Natural killer cell (primary cell): ENCODE results near the gene ACTN3. TPM values are rescaled to one million over a fixed set of nuclear protein-coding genes. Genes with fewer than 3 reads are reported as not detected.
A peak's percentile ranks its signal among the peaks of the same experiment; 100 is the strongest.
"Not testable (repeated sequence)": the region's sequence is repeated elsewhere in the genome, so short reads cannot be mapped to it uniquely, and the experiment has no call there.

Experiments used
- ATAC-seq, 3 donors: fragments of 150-1000 bp in 2 of 3; fragments of 200-7000 bp in 1 of 3; cut with Tn5 transposase; 1 replicate in 1 of 3; 2 replicates in 2 of 3; pipeline ENCODE4 v1.10.0; 2021; ENCODE audit warnings: mild to moderate bottlenecking in 2 of 3, moderate library complexity in 2 of 3
- DNase-seq, 2 donors: peaks; one replicate each; pipeline versions ENCODE4 v3.0.0 to v3.0.0-alpha.2; 2013 to 2021; ENCODE audit warnings: mixed read lengths in 1 of 2
- H3K27ac ChIP-seq: one replicate; pipeline ENCODE4 v1.5.1; 2013; ENCODE audit warnings: mild to moderate bottlenecking, low read length
- H3K27me3 ChIP-seq: one replicate; pipeline ENCODE4 v1.6.1; 2013; ENCODE audit warnings: low read length; ENCODE audit not compliant: control insufficient read depth, insufficient read depth
- H3K36me3 ChIP-seq: one replicate; pipeline ENCODE4 v1.6.1; 2013; ENCODE audit warnings: low read length; ENCODE audit not compliant: control insufficient read depth, insufficient read depth
- H3K4me1 ChIP-seq: one replicate; pipeline ENCODE4 v1.6.1; 2013; ENCODE audit warnings: low read length; ENCODE audit not compliant: control insufficient read depth, insufficient read depth
- H3K4me3 ChIP-seq: one replicate; pipeline ENCODE4 v1.5.1; 2013; ENCODE audit warnings: low read length
- H3K9me3 ChIP-seq: one replicate; pipeline ENCODE4 v1.6.1; 2013; ENCODE audit warnings: low read length; ENCODE audit not compliant: control insufficient read depth, insufficient read depth
- H3K27ac Mint-ChIP-seq, 2 donors: one replicate each; pipeline ENCODE4 v1.8.0; 2022; ENCODE audit warnings: mild to moderate bottlenecking in 2 of 2, mixed read lengths in 2 of 2, moderate library complexity in 1 of 2
- H3K27me3 Mint-ChIP-seq, 2 donors: one replicate each; pipeline ENCODE4 v1.8.0; 2022; ENCODE audit warnings: low read depth in 2 of 2, mixed read lengths in 2 of 2
- H3K36me3 Mint-ChIP-seq: one replicate; pipeline ENCODE4 v1.8.0; 2022; ENCODE audit warnings: mixed read lengths
- H3K4me1 Mint-ChIP-seq, 2 donors: one replicate each; pipeline ENCODE4 v1.8.0; 2022; ENCODE audit warnings: mixed read lengths in 2 of 2
- H3K4me3 Mint-ChIP-seq: one replicate; pipeline ENCODE4 v1.8.0; 2022; ENCODE audit warnings: mild to moderate bottlenecking, moderate library complexity, mixed read lengths
- H3K9me3 Mint-ChIP-seq, 2 donors: one replicate each; pipeline ENCODE4 v1.8.0; 2022; ENCODE audit warnings: mixed read lengths in 2 of 2
- CTCF ChIP-seq: fragments of 200-600 bp; IDR thresholded peaks from one replicate; pipeline ENCODE4 v1.8.0; 2022; ENCODE audit warnings: antibody characterized with exemption
- WGBS: methylation state at CpG from one replicate; pipeline ENCODE4 v1.1.7; 2013; ENCODE audit warnings: missing lambda C conversion rate; ENCODE audit not compliant: insufficient coverage; 5-methylcytosine and 5-hydroxymethylcytosine counted together
- intact Hi-C: fragments of 100-400 bp; cut with micrococcal nuclease; formaldehyde crosslinking; loops from one replicate; pipeline ENCODE4 v1.14.2; 2022
- total RNA-seq, 4 donors: library from RNA; stranded (reverse); fragments of 120-200 nt in 1 of 4; gene quantifications; one replicate each; pipeline versions ENCODE4 v1.2.3 to v1.2.4, GENCODE V29; 2013 to 2022

Gene ACTN3
- total RNA-seq, 3 donors from 2014 or later (not counting 1 experiment from before 2014, with no cell fraction given), result 0.33 to 1.00 (median 0.50) TPM

- intact Hi-C loops, result loop anchor here (1.0 kb wide), 1 partner anchor 99 kb away; no protein-coding TSS in a partner anchor
- Mint-ChIP-seq H3K9me3 (peaks cover 0 to 5% of the 10 kb centered on the region in 2 donors), H3K4me3 (no peak overlapping the region), H3K27me3 (peaks cover 16 to 23% of the 10 kb centered on the region in 2 donors), H3K4me1 (peaks cover 0 to 11% of the 10 kb centered on the region in 2 donors), H3K27ac (peak overlapping the region in 1 of 2 donors; percentile 29), H3K36me3 (no peaks in the 10 kb centered on the region)
- H3K36me3 ChIP-seq, result no peaks in the 10 kb centered on the region
- 19% methylated on average over 25 of the region's 25 CpGs for WGBS
- peak; percentile 70 to 88 for DNase-seq
- peak; percentile 77 to 91 (median 84) for ATAC-seq
- H3K27ac ChIP-seq, result no peak overlapping the region
- no peaks in the 10 kb centered on the region for H3K9me3 ChIP-seq
- H3K4me1 ChIP-seq, result peaks cover 6% of the 10 kb centered on the region
- peak; percentile 83 for TF ChIP-seq CTCF
- no peaks in the 10 kb centered on the region for H3K27me3 ChIP-seq
- no peak overlapping the region for H3K4me3 ChIP-seq
Observed at GRCh38 chr11:66579017-66579606, 32.4 kb downstream of the ACTN3 start.

GRCh38 chr11:66580803-66581202 lies 34.1 kb downstream of the ACTN3 start:
- H3K27ac ChIP-seq, result no peak overlapping the region
- H3K4me1 Mint-ChIP-seq, result peaks cover 0 to 11% of the 10 kb centered on the region in 2 donors
- H3K36me3 ChIP-seq, result no peaks in the 10 kb centered on the region
- no peaks in the 10 kb centered on the region for H3K36me3 Mint-ChIP-seq
- no peaks in the 10 kb centered on the region for H3K27me3 ChIP-seq
- peaks cover 2 to 6% of the 10 kb centered on the region in 2 donors for H3K27me3 Mint-ChIP-seq
- ATAC-seq (no peak), DNase-seq (no peak)
- H3K27ac Mint-ChIP-seq, result no peak overlapping the region
- 89% methylated on average over 5 of the region's 5 CpGs for WGBS
- peaks cover 6% of the 10 kb centered on the region for H3K4me1 ChIP-seq
- TF ChIP-seq CTCF, result no peak
- no peak overlapping the region for H3K4me3 ChIP-seq
- H3K9me3 Mint-ChIP-seq, result peaks cover 0 to 5% of the 10 kb centered on the region in 2 donors
- intact Hi-C loops, result no loop called here
- H3K9me3 ChIP-seq, result no peaks in the 10 kb centered on the region
- H3K4me3 Mint-ChIP-seq, result no peak overlapping the region

- WGBS, result 81% methylated on average over 3 of the region's 3 CpGs
Observed at GRCh38 chr11:66581261-66581660, 34.6 kb downstream of the ACTN3 start.

GRCh38 chr11:66582565-66583147 lies 36.0 kb downstream of the ACTN3 start:
- ATAC-seq, result not testable (repeated sequence)

More at GRCh38 chr11:66581261-66581660, 34.6 kb downstream of the ACTN3 start:
- ATAC-seq, result no peak
- peaks cover 0 to 5% of the 10 kb centered on the region in 2 donors for H3K9me3 Mint-ChIP-seq
- intact Hi-C loops, result no loop called here
- H3K27me3 ChIP-seq, result no peaks in the 10 kb centered on the region
- TF ChIP-seq CTCF, result no peak
- no peaks in the 10 kb centered on the region for H3K36me3 ChIP-seq
- no peak overlapping the region for H3K4me3 ChIP-seq
- peaks cover 0 to 11% of the 10 kb centered on the region in 2 donors for H3K4me1 Mint-ChIP-seq
- H3K4me3 Mint-ChIP-seq, result no peak overlapping the region
- DNase-seq, result no peak
- no peak overlapping the region for H3K27ac ChIP-seq
- H3K36me3 Mint-ChIP-seq, result no peaks in the 10 kb centered on the region
- peaks cover 6% of the 10 kb centered on the region for H3K4me1 ChIP-seq
- H3K27ac Mint-ChIP-seq, result no peak overlapping the region
- H3K27me3 Mint-ChIP-seq, result peaks cover 1 to 2% of the 10 kb centered on the region in 2 donors
- H3K9me3 ChIP-seq, result no peaks in the 10 kb centered on the region

GRCh38 chr11:66585447-66585846 lies 38.7 kb downstream of the ACTN3 start:
- intact Hi-C loops, ATAC-seq, H3K9me3 ChIP-seq, H3K9me3 Mint-ChIP-seq, H3K27ac Mint-ChIP-seq, H3K4me3 Mint-ChIP-seq, H3K4me1 ChIP-seq, H3K27me3 Mint-ChIP-seq, H3K27ac ChIP-seq, H3K27me3 ChIP-seq, H3K4me1 Mint-ChIP-seq, DNase-seq, H3K36me3 Mint-ChIP-seq, H3K36me3 ChIP-seq, H3K4me3 ChIP-seq: not testable (repeated sequence)
- WGBS, result no CpG with 5 or more reads among the region's 1 CpG

More at GRCh38 chr11:66582565-66583147, 36.0 kb downstream of the ACTN3 start:
- H3K9me3 ChIP-seq, DNase-seq, H3K36me3 Mint-ChIP-seq, H3K27ac ChIP-seq, H3K36me3 ChIP-seq, H3K27ac Mint-ChIP-seq, H3K27me3 Mint-ChIP-seq, intact Hi-C loops, H3K9me3 Mint-ChIP-seq, H3K4me3 Mint-ChIP-seq, H3K4me3 ChIP-seq, H3K4me1 ChIP-seq, H3K27me3 ChIP-seq: not testable (repeated sequence)
- H3K4me1 Mint-ChIP-seq, result peaks cover 0 to 11% of the 10 kb centered on the region in 2 donors
- 93% methylated on average over 3 of the region's 3 CpGs for WGBS
